GM21526 (cell line): ENCODE measurements around the gene MALT1.

Experiments used
- ATAC-seq: cut with Tn5 transposase; IDR thresholded peaks from one replicate; pipeline ENCODE4 v1.9.1; 2021; ENCODE audit warnings: moderate library complexity; ENCODE audit not compliant: unreplicated experiment, low FRiP score

The MALT1 gene

GRCh38 chr18:58796220-58796619, 125.0 kb downstream of the MALT1 start:
- no peak for ATAC-seq

- ATAC-seq: peak; percentile 92
Observed at GRCh38 chr18:58800582-58800981, 129.3 kb downstream of the MALT1 start.

- ATAC-seq: no peak
Observed at GRCh38 chr18:58802959-58803358, 131.7 kb downstream of the MALT1 start.

DNA sequence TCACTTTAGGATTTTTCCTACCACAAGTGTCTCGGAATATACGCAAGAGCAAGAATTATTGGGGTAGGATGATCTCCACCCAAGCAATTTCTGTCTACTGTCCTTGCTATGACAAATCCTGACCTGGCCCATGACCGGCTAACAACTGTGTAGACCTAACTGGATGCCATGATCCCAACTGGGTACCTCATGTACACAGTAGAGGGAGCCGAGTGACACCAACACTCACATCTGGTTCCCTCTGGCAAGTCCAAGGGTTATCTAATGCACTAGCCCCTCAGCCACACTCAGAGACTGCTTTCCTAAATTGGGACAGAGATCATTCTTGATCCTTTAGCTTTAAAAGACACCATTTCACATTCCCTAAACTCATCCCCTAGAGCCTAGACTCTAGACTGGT, 132.7 kb downstream of the MALT1 start:
- ATAC-seq: no peak
